NCI-H446 (cell line): ENCODE results near the gene BICD1.
A peak's percentile ranks its signal among the peaks of the same experiment; 100 is the strongest.

Experiments used
- DNase-seq, 2 experiments: peaks; one replicate each; lab custom pipeline; 2025; lab: John Stamatoyannopoulos, UW

The BICD1 gene

DNA sequence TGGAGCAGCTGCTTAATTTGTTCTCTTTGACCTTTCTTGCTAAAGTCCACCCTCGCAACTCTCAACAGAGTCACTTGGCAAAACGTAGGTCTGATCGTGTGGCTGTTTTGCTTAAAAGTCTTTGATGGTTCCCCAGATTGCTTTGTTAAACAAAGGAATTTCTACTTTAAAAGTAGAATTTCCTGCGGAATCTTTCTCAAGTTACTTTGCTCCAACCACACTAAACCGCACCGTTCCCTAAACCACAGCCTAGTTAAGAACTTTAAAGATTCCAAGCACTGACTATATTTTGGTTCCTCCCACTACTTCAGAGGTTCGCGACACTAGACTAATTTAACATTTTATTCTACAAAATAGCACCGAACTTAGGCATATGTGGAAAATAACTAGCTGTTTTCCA, 177.9 kb downstream of the BICD1 start:
- no peak for DNase-seq

DNA sequence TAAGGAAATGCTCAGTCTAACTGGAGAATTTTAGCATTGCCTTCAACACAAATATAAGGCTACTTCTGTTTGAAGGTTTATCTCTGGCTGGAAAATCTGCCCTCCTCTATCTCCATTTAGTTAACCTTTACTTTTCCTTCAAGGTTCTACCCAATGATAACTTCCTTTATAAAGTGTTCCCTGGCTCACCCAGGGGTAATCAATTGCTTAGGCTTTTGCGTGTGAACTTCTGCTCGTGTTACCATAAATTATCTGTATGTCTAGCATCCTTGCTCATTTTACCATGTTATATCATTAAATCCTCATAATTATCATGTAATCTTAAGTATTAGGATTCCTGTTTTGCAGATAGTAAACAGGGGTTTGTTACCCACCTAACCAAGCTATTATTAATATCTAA, 178.4 kb downstream of the BICD1 start:
- DNase-seq = no peak

DNA sequence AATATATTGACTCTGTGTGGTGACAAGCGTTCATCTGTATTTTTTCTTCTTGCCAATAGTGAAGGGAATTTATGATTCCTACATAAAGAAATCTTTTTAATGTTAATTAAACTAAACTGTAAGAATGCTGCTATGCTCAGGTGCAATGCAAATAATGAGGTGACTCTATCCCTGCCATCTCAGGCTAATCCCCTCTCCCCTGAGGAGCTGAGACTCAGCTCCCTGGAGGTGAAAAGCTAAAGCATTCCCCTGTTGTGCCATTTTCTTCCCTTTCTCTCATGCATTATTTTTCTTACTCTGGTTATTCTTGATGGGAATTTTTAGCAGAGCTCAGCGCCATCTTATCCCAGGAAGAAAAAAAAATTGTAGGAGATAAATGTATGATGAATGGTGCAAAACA, 178.8 kb downstream of the BICD1 start:
- DNase-seq = no peak

DNA sequence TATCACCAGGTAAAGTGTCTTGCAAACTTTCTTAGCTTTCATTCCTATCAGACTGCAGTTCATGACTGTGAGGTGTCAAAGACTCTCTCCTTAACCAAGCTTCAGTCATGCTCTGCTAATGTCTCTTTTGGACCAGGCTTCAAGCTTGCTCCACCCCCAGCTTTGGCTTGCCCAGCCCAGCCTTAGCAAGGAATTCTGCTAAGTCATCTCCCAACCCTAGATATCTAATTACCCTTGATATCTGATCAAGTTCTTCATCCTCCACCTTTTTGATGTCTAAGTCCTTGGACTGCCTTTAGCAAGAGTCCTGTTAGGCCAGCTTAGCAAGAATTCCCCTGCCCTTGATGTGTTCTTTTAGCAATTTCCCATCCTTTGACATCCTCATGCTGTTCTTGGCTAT, 183.8 kb downstream of the BICD1 start:
- DNase-seq = peak in 1 of 2 experiments; percentile 33

DNA sequence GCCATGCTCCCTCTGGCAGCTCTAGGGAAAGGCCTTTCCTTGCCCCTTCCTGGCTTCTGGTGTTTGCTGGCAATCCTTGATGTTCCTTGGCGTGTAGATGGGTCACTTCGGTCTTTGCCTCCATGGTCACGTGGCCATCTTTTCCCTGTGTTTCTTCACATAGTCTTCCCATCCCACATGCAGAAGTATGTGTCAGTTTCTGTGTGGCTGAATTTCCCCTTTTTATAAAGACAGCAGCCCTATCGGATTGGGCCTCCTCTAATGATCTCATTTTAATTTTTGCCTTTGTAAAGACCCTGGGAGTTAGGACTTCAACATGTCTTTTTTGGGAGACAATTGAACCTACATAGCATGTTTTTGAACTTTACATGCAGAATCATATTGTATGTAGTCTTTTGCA, 185.5 kb downstream of the BICD1 start:
- no peak for DNase-seq

DNA sequence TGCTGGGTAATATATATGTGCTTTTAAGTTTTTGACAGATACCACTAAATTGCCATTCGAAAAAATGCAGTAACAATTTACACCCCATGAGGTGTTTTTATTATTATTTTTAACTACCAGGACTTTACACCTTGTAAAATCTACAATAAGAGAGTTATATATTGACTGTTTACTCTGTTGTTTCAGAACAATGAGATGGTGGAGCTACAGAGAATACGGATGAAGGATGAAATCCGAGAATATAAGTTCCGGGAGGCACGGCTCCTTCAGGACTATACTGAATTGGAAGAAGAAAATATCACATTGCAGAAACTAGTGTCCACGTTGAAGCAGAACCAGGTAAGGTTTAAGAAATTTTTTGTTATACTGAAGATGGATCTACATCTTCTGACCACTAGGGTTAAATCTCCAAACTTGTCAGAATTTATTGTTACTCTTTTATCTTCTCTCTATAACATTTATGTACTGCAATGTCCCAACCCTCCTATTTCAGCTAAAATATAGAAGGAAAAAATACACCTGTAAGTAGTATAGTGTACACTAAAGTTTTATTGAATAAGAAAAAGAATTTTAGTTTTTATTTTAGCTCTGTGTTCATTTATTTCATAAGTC, 187.3 kb downstream of the BICD1 start:
- no peak for DNase-seq

DNA sequence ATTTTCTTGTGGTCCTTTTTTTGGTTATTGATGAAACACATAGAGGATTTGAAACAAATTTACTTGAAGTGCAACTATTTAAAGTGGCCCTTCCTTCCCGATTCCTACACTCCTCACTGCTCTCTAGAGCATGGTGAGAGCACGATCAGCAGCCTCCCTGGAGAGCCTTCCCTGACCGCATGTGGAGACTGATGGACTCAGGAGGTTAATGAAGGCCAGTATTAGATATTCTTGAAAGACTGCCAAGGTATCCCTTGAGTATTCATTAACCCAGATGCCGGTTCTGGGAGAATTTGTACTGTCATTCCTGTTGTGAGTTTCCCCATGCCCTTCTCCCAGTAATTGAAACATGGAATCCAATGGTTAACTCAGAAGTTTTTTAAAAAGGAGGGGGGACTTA, 189.9 kb downstream of the BICD1 start:
- DNase-seq = peak in 1 of 2 experiments; percentile 2

DNA sequence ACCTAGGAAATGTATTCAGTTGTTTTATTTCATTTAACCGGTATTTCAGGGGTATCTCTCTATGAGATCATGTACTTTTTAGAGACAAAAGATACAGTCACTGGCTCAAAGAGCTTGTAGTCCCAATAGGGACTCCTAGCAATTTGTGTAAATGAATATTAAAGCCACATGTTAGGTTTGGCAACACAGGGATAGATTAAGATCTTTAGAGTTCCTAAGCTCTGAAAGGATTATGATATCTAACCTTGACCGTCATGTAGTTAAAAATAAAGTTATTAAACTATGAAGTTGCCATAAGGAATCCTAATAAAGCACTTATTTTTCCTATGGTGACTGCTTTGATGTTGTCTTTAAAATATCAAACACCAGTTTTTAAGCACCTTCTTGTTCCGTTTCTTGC, 192.3 kb downstream of the BICD1 start:
- no peak for DNase-seq

DNA sequence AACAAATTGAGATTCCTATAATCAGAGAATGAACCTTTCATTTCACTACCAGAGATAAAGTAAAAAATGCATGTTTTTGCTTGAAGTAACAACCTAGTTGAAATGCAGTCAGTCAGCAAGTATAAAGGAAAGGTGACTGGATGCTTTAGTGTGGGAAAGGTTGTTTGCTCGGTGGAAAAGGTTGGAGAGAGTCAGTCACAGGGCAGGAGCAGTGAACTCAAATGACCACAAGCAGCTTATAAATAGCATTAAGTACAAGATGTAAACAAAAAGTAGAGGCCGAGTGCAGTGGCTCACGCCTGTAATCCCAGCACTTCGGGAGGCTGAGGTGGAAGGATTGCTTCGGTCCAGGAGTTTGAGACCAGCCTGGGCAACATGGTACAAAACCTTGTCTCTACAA, 194.6 kb downstream of the BICD1 start:
- no peak for DNase-seq

DNA sequence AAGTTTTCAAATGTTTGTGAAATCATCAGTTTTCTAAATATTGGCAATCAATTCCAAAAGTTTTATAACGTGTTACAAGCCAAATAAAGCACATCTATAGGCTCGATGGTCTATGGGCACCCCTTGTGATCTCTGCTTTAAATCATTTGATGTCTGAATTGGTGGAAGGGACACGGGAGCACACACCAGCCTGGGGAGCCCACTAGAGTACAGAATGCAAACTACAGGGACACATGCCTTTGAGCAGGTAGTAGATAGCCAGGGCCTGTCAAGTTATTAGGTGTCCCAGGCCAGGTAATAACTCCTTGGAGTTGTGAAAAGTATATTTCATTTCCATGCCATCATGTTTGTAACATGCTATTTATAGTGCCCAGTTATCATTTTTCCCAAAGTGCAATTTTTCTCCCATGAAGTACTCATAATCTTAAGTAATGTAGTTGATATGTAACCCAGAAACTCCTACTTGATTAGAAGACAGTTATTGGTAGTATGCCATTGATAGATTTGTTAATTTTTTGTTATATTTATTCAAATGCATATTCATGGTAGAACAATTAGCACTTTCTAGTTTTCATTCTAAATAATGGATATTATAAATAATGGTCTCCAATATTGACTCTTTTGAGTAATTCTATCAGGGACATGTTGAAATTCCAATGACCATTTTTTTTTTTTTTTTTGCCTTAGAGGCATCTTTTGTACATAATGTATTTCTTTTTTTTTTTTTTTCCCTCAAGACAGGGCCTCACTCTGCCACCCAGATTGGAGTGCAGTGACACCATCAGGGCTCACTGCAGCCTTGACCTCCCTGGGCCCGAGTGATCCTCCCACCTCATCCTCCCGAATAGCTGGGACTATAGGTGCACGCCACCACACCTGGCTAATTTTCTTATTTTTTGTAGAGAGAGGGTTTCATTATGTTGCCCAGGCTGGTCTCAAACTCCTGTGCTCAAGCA, 195.8 kb downstream of the BICD1 start:
- no peak for DNase-seq

DNA sequence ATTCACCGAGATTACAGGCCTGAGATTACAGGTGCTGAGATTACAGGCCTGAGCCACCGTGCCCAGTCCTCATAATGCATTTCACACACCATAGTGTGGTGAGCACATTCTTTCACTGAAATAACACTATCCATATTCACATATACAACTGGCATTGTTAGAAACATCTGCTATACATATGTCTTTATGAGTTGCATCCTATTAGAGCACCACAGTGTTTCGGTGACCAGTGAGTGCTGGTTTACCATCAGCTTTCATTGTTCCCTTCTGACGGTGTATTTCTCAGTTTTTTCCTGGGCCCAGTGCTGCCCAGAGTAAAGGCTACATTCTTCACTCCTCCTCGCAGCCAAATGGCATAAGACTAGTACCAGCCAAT, 196.5 kb downstream of the BICD1 start:
- no peak for DNase-seq

DNA sequence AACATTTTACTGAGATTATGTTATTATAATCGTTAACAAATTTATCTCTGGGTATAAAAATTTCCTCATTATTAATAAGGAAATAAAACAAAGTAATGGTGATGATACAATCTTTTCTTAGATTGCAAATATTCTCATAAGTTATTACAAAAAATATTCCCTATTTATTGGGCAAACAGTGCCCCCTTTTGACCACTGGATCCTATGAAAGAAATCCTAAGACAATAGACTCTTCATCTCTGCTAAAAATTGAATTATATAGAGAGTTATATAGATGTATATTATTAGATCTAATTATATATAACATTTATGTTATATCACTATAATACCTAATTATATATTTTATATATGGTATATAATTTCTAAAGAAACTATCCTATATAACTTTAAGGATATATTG, 198.5 kb downstream of the BICD1 start:
- peak in 1 of 2 experiments; percentile 61 for DNase-seq

DNA sequence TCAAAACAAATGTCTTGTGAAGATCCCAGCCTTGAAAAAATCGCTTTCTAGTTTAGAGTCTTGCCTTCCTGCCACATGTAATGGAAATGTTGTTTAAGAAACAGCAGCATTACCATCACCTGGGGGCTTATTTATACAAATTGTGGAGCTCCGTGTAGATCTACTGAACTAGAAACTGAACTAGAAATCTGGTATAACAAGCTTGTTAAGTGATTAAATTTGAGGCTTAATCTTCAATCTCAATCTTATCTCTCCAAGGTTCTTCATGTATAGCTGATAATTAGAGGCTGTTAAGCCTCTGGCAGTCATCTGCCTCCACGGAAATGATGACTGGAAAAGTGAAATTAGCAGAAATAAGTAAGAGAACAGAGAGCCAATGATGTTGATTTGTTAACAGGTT, 200.7 kb downstream of the BICD1 start:
- no peak for DNase-seq

DNA sequence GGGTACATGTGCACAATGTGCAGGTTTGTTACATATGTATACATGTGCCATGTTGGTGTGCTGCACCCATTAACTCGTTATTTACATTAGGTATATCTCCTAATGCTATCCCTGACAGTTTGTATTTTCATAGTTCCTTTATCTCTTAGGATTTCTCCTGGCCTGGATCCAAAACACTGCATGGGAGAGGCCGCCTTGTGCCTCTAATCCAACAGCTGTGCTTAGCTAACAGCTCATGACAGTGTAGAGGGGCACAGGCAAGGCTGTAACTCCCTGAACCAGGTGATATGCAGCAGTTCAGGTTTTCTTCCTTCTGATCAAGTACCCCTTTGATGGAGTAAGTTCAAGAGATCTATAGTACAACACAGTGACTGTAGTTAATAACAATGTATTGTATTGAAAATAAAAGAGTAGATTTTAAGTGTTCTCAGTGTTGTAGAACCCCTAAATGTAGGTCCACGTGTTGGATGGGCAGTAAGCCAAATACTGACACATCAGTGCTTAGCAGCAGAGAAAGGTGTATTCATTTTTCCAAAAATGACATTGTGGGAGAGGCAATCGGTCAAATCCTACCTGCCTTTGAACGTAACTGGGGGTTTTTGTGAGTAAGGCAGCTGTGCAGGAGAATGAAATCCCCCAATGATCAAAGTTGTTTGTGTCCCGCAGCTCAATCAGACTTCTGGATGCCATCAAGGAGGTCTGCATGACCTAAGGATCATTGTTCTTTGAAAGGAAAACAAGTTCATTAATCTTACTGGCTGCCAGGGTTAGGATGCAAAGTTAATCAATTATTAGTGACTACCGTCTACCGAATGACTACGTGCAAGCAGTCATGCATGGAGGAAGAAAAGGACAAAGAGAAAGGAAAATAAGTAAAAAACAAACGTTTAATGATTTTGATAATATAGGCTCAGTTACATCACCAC, 203.4 kb downstream of the BICD1 start:
- DNase-seq = no peak

DNA sequence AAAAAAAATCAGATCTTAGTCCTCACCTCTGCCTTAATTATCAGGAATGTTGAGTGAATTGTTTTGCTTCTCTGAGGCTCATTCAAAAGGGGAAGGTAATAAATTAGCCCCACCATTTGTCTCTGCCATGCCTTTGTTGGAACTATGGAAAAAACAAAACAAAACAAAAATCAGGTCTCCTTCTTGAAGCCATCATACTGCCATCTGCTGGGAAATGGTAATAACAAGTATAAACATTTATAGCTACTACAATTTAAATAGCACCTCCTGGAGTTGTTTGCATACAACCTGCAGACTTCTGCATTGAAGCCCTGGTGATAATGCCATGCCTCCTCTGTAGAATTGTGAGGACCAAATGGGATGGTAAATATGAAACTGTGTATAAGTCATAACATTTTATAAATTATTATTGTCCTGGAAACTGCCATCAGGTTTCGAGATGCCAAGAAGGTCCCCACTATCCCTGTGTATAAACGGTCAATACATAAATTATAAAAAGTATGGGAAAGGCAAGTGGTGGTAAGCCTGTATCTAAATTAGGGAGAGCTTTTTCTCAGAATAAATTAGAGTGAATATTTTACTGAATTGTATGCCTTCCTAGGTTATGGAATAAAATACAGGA, 205.5 kb downstream of the BICD1 start:
- peak; percentile 34 to 56 for DNase-seq

DNA sequence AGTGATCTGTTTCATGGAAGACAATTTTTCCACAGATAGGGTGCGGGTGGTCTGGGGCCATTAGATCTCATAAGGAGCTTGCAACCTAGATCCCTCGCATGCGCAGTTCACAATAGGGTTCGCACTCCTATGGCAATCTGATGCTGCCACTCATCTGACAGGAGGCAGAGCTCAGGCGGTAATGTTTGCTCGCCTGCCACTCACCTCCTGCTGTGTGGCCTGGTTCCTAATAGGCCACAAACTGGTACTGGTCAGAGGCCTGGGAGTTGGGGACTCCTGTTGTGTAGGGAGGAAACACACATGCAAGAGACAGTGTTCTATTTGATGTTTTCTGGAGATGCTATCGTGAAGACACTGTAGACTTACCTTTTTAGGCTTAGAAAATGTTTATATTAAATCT, 215.7 kb downstream of the BICD1 start:
- DNase-seq = no peak

DNA sequence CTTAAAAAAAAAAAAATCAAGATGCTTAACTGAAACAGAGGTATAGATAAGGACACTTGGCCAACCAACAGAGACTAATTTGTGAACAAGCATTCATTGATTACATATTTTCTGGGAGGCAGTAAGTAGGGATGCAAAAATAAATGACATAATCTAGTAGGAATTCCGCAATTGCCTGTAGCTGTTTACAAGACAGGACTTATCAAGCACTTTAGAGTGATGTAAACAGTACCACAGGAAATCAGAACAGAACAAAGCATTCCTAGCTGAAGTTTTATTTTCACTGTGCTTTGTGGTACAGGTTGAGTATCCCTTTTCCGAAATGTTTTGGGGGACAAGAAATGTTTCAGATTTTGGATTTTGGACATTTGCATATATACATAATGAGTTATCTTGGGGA, 224.5 kb downstream of the BICD1 start:
- DNase-seq = no peak

DNA sequence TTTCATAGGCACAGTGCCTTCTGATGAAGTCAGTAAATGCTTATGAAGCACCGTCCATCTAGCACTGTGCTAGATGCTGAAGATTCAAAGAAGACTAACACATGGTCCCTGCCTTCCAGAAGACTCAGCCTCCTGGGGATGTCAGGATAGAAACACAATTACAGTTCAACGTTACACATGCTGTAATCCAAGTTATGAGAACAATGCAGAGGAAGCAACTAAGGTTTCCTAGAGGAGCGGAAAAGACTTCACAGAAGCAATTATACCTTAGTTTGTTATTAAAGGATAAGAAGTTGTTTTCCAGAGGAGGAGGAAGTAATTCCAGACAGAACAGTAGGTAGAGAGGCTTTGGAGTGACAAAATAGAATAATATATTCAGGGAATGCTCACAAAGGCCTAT, 225.8 kb downstream of the BICD1 start:
- no peak for DNase-seq

DNA sequence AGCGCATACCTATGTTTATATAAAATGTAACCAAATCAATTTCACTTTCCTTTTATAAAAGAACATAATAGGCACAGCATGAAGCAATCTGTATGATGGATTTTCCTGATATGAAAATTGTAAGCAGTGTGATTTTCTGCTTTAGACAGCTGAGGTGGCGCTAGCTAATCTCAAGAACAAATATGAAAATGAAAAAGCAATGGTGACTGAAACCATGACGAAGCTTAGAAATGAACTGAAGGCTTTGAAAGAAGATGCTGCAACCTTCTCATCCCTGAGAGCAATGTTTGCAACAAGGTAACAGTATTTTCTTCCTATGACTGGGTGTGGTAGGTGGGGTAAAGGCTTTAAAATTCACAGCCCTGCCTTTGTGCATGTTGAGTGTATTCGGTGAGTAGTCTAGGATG, 227.7 kb downstream of the BICD1 start:
- DNase-seq = no peak

DNA sequence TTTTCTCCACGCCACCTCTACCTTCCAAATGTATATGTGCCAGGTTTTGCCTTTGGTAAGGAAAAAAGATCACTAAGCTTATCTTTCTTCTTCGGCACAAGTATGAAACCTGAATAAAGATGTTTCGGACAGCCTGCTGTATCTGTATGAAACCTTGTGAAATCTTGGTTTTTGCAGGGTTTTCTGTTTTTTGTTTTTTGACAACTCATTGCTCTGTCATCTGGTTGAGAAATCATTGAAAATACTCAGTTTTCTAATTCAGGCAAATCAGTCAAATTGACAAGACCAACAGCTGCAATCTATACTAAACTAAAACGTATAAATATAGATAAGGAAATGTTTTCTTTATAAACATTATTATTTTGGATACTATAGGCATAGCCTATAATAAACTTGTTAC, 229.6 kb downstream of the BICD1 start:
- no peak for DNase-seq

DNA sequence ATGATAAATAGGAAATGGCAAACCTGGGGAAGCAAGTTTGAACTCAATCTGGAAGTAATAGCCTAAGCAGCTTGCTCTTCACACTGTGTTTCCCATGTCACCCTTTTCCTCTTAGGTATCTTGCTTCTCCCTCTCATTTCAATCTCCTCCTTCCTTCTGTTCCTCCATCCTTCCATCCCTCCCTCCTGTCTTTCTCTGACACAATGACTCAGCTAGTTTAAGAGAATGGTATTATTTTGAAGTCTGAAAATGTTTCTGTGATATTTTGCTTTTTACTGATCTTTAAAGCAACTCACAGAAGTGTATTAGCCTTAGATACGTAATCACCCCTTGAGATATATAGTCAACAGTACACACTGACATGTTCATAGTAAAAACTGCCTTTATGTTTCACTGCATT, 236.8 kb downstream of the BICD1 start:
- no peak for DNase-seq

DNA sequence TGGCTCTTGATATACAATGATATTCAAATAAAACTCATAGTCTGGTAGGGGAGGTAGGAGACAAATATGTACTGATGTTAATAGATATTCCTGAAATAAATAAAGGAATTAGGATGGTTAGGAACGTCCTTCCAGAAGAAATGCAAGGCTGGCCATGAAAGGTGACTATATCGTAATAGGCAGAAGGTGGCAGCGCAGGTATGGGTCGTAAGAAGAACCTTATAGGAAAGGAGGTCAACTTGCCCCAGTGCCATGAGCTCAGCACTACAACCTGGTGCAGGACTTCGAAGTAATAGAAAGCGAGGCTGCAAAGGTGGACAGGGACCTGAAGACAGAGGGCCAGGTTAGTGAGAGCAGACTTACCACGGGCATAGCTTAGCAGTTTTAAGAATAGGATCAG, 237.4 kb downstream of the BICD1 start:
- no peak for DNase-seq
